K562 (cell line): Measurements from ENCODE around the gene MRPL52. TPM values are rescaled to one million over a fixed set of nuclear protein-coding genes. Genes with fewer than 3 reads are reported as not detected.
A peak's percentile ranks its signal among the peaks of the same experiment; 100 is the strongest.

ENCODE experiments used
- ARID2 ChIP-seq: fragments of 450-650 bp; IDR thresholded peaks from 2 replicates; pipeline ENCODE4 v1.6.1; 2017; ENCODE audit warnings: antibody characterized with exemption, mild to moderate bottlenecking
- CBX1 ChIP-seq: sonication (generic); IDR thresholded peaks from 2 replicates; pipeline ENCODE4 v1.6.1; 2016; ENCODE audit warnings: antibody characterized with exemption, low read depth, mild to moderate bottlenecking
- FIP1L1 ChIP-seq: fragments of 200-400 bp; formaldehyde crosslinking; IDR thresholded peaks from 2 replicates; pipeline ENCODE4 v1.6.1; 2018; ENCODE audit warnings: mild to moderate bottlenecking, low read depth, low read length; ENCODE audit not compliant: poor library complexity, severe bottlenecking
- FOSL1 ChIP-seq: fragments of 200-800 bp; sonication (Bioruptor generic); conservative IDR thresholded peaks from 2 replicates; pipeline ENCODE4 v1.6.1; 2016; ENCODE audit warnings: missing genetic modification characterization, missing compliant biosample characterization
- JUND ChIP-seq, 2 experiments: IDR thresholded peaks; 2 replicates in 1 of 2; 3 replicates in 1 of 2; pipeline ENCODE4 v1.6.1; 2011; ENCODE audit warnings: borderline replicate concordance in 2 of 2, low read depth in 2 of 2, low read length in 2 of 2, improper control_type of control experiment in 1 of 2, missing biosample characterization in 1 of 2, missing genetic modification characterization in 1 of 2, missing genetic modification reagents in 1 of 2
- SLC30A9 ChIP-seq: fragments of 250-450 bp; sonication (Bioruptor Pico); IDR thresholded peaks from 2 replicates; pipeline ENCODE4 v1.8.0; 2022; ENCODE audit warnings: mild to moderate bottlenecking, moderate library complexity
- SMARCB1 ChIP-seq: IDR thresholded peaks from 2 replicates; pipeline ENCODE4 v1.6.1; 2011; ENCODE audit warnings: improper control_type of control experiment, low read depth; ENCODE audit not compliant: insufficient read length
- SREBF2 ChIP-seq: sonication (generic); formaldehyde crosslinking; IDR thresholded peaks from 2 replicates; pipeline ENCODE4 v1.4.0; 2020; ENCODE audit warnings: mild to moderate bottlenecking, missing genetic modification reagents
- TAL1 ChIP-seq: fragments of 450-650 bp; IDR thresholded peaks from 2 replicates; pipeline ENCODE4 v1.6.1; 2016; ENCODE audit warnings: mild to moderate bottlenecking
- TCF3 ChIP-seq: sonication (generic); formaldehyde crosslinking; IDR thresholded peaks from 2 replicates; pipeline ENCODE4 v1.4.0; 2020; ENCODE audit warnings: mild to moderate bottlenecking, missing genetic modification reagents
- TRIM24 ChIP-seq, 2 experiments: fragments of 450-650 bp; IDR thresholded peaks; 2 replicates each; pipeline ENCODE4 v1.6.1; 2016
- ZBTB8A ChIP-seq: fragments of 450-650 bp; IDR thresholded peaks from 2 replicates; pipeline ENCODE4 v1.6.1; 2018; ENCODE audit warnings: mild to moderate bottlenecking, moderate library complexity; ENCODE audit not compliant: partially characterized antibody
- ZNF197 ChIP-seq: fragments of 200-800 bp; sonication (Bioruptor generic); IDR thresholded peaks from 2 replicates; pipeline ENCODE4 v1.6.1; 2016; ENCODE audit warnings: low read depth, missing genetic modification characterization, missing compliant biosample characterization
- ZNF699 ChIP-seq: fragments of 250-450 bp; sonication (Bioruptor Pico); IDR thresholded peaks from 2 replicates; pipeline ENCODE4 v1.8.0; 2021; ENCODE audit warnings: mild to moderate bottlenecking, moderate library complexity; ENCODE audit not compliant: insufficient replicate concordance
- ZNF764 ChIP-seq: fragments of 250-450 bp; sonication (Bioruptor Pico); IDR thresholded peaks from 2 replicates; pipeline ENCODE4 v1.4.0; 2020; ENCODE audit warnings: low read depth, mild to moderate bottlenecking, moderate library complexity
- ZNF780A ChIP-seq: fragments of 250-450 bp; sonication (Bioruptor Pico); IDR thresholded peaks from 2 replicates; pipeline ENCODE4 v1.5.0; 2021; ENCODE audit warnings: mild to moderate bottlenecking
- polyA plus RNA-seq, 8 experiments: library from polyadenylated mRNA; depleted of rRNA in 4 of 8; stranded (reverse) in 5 of 8; unstranded in 3 of 8; fragments of >200 nt; fragmentation: Nextera tagmentation in 2 of 8; fragmentation: Illumina TruSeq in 1 of 8; extraction: Ambion mirVana in 2 of 8; extraction: Trizol in 1 of 8; gene quantifications; 2 replicates each; pipeline versions ENCODE4 v1.2.1 to v1.2.3, GENCODE V29; 2011 to 2014; ENCODE audit warnings: inconsistent platforms in 1 of 8, missing spikeins in 1 of 8
- total RNA-seq, 7 experiments: library from RNA; depleted of rRNA in 6 of 7; stranded (reverse); fragments of >200 nt in 6 of 7; fragmentation: Illumina TruSeq in 2 of 7; extraction: Trizol in 2 of 7; gene quantifications; 2 replicates each; pipeline versions ENCODE4 v1.2.1 to v1.2.3, GENCODE V29; 2011 to 2021; ENCODE audit warnings: low replicate concordance in 1 of 7
- TF ChIP-seq, protein P1 (sequence below): sonication (generic); formaldehyde crosslinking; IDR thresholded peaks from 2 replicates; pipeline ENCODE4 v1.8.1; 2022; ENCODE audit warnings: missing genetic modification reagents
- TF ChIP-seq, protein P2 (sequence below): fragments of 250-450 bp; sonication (Bioruptor Pico); IDR thresholded peaks from 2 replicates; pipeline ENCODE4 v1.4.0; 2020

The MRPL52 gene
- total and polyA plus RNA-seq, 9 of the 15 experiments (the other 6 are each of a cell fraction or from before 2014, with no cell fraction given) = 56.5 to 213 (median 168) TPM

DNA sequence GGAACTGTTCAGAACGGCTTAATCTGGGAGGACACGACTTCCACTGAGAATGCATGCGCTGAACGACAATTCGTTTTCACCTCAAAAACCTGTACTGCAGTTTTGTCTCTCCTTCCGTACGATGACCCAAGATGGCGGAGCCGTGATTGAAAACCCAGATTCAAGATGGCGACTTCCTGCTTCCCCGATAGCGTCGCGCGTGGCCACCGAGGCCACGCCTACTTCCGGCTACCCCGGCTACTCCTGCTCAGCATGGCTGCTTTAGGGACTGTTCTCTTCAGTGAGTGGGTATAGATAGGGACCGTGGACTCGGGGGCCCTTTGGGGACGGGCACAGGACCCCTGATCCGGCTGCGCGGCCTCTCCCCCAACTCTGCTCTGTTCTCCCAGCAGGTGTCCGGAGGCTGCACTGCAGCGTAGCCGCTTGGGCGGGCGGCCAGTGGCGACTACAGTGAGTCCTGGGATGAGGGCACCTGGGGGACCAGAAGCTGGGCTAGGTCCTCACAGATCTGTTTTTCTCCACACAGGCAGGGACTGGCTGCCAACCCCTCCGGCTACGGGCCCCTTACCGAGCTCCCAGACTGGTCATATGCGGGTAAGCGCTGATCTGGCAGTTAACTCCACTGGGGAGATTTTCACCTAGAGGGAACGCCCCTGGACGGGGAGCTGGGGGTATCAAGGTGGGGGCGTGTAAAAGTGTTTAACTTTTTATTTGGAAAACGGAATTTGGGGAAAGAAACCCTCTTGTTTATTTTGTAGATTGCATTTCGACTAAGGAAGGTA is at the start of gene MRPL52 (continued):
- TF ChIP-seq ZNF197 (CRISPR knock-in tag) (no peak), ZNF699 (CRISPR knock-in tag) (no peak), ARID2 (no peak), ZBTB8A (no peak), FIP1L1 (no peak), SLC30A9 (no peak), FOSL1 (tag) (no peak; the same call in 1 of the 2 replicates), ZNF764 (no peak), SREBF2 (CRISPR knock-in tag) (no peak), TAL1 (no peak), TRIM24 (IDR thresholded peaks at IDR 0.05) (no peak), CBX1 (no peak), ZNF780A (CRISPR knock-in tag) (no peak), TCF3 (CRISPR knock-in tag) (no peak; the same call in 1 of the 2 replicates), SMARCB1 (no peak), JUND (IDR thresholded peaks at IDR 0.05; ENCODE audit: borderline replicate concordance, low read depth, low read length) (no peak), JUND (tag; IDR thresholded peaks at IDR 0.05; ENCODE audit: borderline replicate concordance, low read depth, low read length) (peak; percentile 25; the same call in 1 of the 3 replicates)
- TF ChIP-seq, protein P1, sequence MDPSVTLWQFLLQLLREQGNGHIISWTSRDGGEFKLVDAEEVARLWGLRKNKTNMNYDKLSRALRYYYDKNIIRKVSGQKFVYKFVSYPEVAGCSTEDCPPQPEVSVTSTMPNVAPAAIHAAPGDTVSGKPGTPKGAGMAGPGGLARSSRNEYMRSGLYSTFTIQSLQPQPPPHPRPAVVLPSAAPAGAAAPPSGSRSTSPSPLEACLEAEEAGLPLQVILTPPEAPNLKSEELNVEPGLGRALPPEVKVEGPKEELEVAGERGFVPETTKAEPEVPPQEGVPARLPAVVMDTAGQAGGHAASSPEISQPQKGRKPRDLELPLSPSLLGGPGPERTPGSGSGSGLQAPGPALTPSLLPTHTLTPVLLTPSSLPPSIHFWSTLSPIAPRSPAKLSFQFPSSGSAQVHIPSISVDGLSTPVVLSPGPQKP = no peak
- TF ChIP-seq, protein P2, sequence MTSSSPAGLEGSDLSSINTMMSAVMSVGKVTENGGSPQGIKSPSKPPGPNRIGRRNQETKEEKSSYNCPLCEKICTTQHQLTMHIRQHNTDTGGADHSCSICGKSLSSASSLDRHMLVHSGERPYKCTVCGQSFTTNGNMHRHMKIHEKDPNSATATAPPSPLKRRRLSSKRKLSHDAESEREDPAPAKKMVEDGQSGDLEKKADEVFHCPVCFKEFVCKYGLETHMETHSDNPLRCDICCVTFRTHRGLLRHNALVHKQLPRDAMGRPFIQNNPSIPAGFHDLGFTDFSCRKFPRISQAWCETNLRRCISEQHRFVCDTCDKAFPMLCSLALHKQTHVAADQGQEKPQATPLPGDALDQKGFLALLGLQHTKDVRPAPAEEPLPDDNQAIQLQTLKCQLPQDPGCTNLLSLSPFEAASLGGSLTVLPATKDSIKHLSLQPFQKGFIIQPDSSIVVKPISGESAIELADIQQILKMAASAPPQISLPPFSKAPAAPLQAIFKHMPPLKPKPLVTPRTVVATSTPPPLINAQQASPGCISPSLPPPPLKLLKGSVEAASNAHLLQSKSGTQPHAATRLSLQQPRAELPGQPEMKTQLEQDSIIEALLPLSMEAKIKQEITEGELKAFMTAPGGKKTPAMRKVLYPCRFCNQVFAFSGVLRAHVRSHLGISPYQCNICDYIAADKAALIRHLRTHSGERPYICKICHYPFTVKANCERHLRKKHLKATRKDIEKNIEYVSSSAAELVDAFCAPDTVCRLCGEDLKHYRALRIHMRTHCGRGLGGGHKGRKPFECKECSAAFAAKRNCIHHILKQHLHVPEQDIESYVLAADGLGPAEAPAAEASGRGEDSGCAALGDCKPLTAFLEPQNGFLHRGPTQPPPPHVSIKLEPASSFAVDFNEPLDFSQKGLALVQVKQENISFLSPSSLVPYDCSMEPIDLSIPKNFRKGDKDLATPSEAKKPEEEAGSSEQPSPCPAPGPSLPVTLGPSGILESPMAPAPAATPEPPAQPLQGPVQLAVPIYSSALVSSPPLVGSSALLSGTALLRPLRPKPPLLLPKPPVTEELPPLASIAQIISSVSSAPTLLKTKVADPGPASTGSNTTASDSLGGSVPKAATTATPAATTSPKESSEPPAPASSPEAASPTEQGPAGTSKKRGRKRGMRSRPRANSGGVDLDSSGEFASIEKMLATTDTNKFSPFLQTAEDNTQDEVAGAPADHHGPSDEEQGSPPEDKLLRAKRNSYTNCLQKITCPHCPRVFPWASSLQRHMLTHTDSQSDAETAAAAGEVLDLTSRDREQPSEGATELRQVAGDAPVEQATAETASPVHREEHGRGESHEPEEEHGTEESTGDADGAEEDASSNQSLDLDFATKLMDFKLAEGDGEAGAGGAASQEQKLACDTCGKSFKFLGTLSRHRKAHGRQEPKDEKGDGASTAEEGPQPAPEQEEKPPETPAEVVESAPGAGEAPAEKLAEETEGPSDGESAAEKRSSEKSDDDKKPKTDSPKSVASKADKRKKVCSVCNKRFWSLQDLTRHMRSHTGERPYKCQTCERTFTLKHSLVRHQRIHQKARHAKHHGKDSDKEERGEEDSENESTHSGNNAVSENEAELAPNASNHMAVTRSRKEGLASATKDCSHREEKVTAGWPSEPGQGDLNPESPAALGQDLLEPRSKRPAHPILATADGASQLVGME (CRISPR knock-in tag) = no peak
